GM12873 (cell line): Measurements from ENCODE around the gene NUP160.

Source experiments
- TF ChIP-seq, protein P1 (sequence below): IDR thresholded peaks from 2 replicates; pipeline ENCODE4 v1.5.1; 2012; ENCODE audit warnings: low read depth, mild to moderate bottlenecking, moderate library complexity, low read length, control low read depth; ENCODE audit not compliant: insufficient read depth; ENCODE audit errors: missing control alignments

NUP160 gene

DNA sequence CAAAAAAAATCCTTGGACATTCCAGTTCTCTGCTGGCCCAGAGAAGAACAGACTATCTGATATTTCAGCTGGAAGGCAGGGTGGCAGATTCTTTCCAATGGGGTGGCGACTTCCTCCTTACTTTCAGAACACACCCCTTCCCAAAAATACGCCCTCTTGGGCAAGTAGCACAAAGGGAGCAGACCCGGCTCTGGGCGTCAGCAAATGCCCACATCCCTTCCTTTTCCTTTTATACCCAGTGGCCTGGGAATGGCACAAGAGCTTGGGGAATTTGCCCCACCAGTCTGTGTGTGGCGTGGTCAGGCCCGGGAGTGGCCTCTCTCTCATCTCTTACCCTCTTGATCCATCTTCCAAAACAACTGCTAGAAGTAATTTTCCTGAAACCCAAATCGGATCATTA lies 33.0 kb upstream of the NUP160 start:
- TF ChIP-seq, protein P1, sequence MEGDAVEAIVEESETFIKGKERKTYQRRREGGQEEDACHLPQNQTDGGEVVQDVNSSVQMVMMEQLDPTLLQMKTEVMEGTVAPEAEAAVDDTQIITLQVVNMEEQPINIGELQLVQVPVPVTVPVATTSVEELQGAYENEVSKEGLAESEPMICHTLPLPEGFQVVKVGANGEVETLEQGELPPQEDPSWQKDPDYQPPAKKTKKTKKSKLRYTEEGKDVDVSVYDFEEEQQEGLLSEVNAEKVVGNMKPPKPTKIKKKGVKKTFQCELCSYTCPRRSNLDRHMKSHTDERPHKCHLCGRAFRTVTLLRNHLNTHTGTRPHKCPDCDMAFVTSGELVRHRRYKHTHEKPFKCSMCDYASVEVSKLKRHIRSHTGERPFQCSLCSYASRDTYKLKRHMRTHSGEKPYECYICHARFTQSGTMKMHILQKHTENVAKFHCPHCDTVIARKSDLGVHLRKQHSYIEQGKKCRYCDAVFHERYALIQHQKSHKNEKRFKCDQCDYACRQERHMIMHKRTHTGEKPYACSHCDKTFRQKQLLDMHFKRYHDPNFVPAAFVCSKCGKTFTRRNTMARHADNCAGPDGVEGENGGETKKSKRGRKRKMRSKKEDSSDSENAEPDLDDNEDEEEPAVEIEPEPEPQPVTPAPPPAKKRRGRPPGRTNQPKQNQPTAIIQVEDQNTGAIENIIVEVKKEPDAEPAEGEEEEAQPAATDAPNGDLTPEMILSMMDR: no peak

DNA sequence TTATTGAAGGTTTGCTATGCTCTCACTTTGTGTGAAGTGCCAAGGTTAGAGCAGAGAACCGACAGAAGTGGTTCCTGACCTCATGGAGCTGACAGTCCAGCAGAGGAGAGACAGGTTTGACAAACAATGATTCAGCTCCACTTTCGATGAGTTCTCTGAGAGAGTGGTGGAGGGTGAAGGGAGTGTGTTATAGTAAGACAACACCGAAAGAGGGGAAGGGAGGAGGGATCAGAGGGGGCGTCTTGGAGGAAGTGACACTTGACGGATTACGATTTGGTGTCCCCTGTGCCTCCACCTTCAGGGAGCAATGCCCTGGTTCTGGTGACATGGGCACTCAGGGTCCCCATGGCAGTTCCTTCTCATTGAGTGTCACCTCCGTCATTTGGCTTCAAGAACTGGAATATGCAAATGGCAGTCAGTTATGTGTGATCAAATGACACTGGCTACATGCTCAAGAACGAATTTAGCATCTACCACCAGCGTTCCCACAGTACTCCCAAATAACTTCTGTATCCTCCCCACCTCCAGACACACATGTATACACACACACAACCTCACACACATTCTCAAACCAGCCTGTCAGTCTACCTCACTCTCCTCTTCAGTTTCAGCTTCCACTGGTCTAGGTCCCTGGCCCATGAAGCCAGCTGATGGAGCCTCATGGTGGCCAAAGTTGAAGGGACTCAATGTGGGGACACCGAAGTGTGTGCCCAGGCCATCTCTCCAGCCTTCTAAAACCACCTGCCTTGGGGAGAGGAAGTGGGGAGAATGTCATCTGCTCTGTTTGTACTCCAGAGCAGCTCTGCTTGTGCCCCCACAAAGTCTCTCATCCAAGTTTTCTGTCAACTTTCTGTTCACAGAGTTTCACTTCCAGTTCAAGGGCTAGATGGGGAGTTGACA lies 31.4 kb upstream of the NUP160 start:
- TF ChIP-seq, protein P1: no peak

DNA sequence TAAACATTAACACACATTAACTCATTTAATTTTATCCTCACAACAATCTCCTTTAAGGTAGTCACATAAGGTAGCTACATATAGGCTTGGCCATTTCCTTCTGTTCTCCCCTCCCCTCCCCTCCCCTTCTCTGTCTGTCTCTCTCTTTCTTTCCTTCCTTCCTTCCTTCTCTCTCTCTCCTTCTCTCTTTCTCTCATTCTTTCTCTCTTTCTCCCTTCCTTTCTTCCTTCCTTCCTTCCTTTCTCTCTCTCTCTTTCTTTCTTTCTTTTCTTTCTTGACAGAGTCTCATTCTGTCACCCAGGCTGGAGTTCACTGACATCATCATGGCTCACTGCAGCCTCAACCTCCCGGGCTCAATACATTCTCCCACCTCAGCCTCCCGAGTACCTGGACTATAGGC lies 22.3 kb upstream of the NUP160 start:
- TF ChIP-seq, protein P1: no peak

DNA sequence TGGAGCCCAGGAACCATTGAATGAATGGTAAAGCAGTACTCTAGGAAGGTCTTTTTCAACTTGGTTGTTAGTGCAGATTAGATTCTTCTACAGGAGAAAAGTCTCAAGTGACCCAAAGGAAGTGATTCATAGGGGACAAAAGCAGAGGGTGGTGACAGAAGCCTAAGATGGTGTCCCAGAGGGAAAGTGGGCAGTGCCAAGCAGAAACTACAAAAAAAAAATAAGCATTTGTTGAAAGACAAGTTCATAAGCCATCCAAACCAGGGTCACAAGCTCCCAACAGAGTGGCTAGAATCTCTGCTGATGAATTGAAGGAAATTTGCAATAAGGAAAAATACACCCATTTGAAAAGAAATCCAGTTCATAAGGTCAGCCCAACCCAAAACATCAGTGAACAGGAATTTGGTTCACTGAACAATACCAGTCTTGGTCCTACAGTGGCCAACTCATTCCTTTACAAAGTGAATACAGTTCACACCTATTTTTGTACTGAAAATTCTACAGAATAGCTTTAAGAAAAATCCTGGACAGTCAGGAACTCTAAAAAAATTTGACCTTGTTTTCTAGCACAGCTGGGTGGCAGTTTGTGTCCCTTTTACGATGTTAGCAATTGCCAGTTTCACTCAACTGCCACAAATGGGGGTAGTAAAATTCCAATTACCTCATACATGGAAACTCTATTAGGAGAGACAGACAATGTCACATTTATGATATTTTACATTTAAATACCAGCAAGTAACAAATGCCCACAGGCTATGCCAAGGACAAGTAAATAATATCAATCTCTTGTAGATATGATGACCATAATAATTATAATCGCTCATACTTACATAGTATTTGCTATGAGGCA lies 21.6 kb upstream of the NUP160 start:
- TF ChIP-seq, protein P1: no peak

DNA sequence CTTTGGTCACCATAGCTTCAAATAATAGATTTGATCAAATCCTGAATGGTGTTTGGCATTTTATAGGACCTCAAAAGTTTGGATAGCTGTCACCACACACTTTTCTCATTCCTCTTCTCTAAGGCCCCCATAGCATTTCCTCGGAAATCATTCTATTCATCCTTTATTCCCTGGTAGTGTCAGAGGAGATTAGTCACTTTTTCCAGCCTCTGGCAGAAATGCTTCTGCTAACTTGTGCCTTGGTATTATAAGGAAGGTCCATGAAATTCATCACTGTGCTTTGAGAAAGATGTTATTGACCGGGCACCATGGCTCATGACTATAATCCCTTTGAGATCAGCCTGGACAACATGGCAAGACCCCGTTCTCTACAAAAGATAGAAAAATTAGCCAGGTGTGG lies 19.7 kb upstream of the NUP160 start:
- TF ChIP-seq, protein P1: no peak

DNA sequence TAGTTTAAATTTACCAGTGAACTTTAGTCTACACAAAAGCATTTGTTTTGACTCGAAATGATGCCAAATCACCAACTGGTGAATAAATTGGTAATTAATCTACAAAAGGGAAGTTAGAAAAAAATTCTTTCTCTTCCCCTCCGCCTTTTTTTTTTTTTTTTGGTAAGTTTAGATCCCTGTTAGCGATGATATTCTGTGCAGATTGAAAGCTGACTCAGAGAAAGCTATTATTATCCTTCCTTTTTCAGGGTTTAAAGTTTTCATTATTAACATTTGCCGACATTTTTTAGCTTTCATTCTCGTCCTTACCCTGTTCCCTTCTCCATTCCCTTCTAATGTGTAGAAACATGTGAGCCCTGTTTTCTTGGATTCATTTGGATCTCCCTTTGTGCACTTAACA lies 16.8 kb upstream of the NUP160 start:
- TF ChIP-seq, protein P1: no peak

DNA sequence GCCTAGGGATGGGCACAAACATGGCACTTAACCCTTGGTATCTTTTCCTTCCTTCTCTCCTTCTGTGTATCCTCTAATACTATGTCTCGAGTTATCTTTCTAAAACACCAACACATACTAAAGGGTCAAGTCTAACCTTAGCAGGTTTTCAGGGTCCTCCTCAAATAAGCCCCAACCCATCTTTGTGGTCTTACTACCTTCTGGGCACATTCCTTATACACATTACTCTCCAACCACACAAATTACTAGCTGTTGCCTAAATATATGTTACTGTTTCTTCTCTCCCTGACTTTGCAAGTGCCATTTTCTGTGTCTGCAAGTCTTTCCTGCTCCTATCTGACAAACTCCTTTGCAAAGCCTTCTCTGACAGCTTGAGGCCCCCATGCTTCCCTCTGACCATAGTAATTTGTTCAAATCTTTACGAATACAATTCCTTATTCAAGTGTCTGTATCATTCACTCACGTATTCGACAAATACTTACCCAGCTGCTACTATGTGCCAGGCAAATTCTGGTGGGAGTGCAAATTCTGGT lies 15.8 kb upstream of the NUP160 start:
- TF ChIP-seq, protein P1: no peak
